Progenitor cell of endocrine pancreas (in vitro differentiated cells): Measurements from ENCODE around the gene AKAP9. TPM values are rescaled to one million over a fixed set of nuclear protein-coding genes. Genes with fewer than 3 reads are reported as not detected.

Experiments
- DNase-seq: peaks from one replicate; pipeline ENCODE4 v3.0.0; 2021; ENCODE audit warnings: low spot score; ENCODE audit not compliant: unreplicated experiment
- H3K27ac Mint-ChIP-seq: 2 replicates; pipeline ENCODE4 v1.8.0; 2021; ENCODE audit warnings: mild to moderate bottlenecking, moderate library complexity, mixed read lengths
- H3K27me3 Mint-ChIP-seq: 2 replicates; pipeline ENCODE4 v1.8.0; 2021; ENCODE audit warnings: mixed read lengths
- H3K36me3 Mint-ChIP-seq: 2 replicates; pipeline ENCODE4 v1.8.0; 2022; ENCODE audit warnings: mixed read lengths; ENCODE audit not compliant: insufficient read depth
- H3K4me1 Mint-ChIP-seq: 2 replicates; pipeline ENCODE4 v1.8.0; 2021; ENCODE audit warnings: low read depth, mixed read lengths
- H3K4me3 Mint-ChIP-seq: 2 replicates; pipeline ENCODE4 v1.8.0; 2021; ENCODE audit warnings: low read depth, mild to moderate bottlenecking, moderate library complexity, mixed read lengths
- H3K9me3 Mint-ChIP-seq: 2 replicates; pipeline ENCODE4 v1.8.0; 2021; ENCODE audit warnings: low read depth, mixed read lengths
- CTCF ChIP-seq: fragments of 200-600 bp; sonication (generic); IDR thresholded peaks from one replicate; pipeline ENCODE4 v1.5.0; 2021; ENCODE audit warnings: antibody characterized with exemption, mild to moderate bottlenecking; ENCODE audit not compliant: unreplicated experiment
- total RNA-seq: library from RNA; stranded (reverse); gene quantifications from 2 replicates; pipeline ENCODE4 v1.2.1, GENCODE V29; 2021

The AKAP9 gene
- total RNA-seq, 1 donor from 2014 or later: 105 TPM

GRCh38 chr7:91993976-91994375 lies 53.3 kb downstream of the AKAP9 start:
- Mint-ChIP-seq H3K4me1 (peaks cover 4% of the 10 kb centered on the region), H3K27ac (no peak overlapping the region), H3K27me3 (no peaks in the 10 kb centered on the region), H3K9me3 (no peaks in the 10 kb centered on the region), H3K4me3 (no peak overlapping the region), H3K36me3 (peaks cover 32% of the 10 kb centered on the region)
- TF ChIP-seq CTCF: no peak
- no peak for DNase-seq

GRCh38 chr7:91995391-91996105 lies 54.9 kb downstream of the AKAP9 start:
- Mint-ChIP-seq H3K9me3 (no peaks in the 10 kb centered on the region), H3K4me3 (no peak overlapping the region), H3K4me1 (no peaks in the 10 kb centered on the region), H3K36me3 (peaks cover 34% of the 10 kb centered on the region), H3K27ac (no peak overlapping the region), H3K27me3 (no peaks in the 10 kb centered on the region)
- TF ChIP-seq CTCF: no peak
- DNase-seq: no peak

GRCh38 chr7:91999631-92000565 lies 59.2 kb downstream of the AKAP9 start:
- H3K4me3 Mint-ChIP-seq: no peak overlapping the region
- DNase-seq: no peak
- H3K9me3 Mint-ChIP-seq: peaks cover 20% of the 10 kb centered on the region
- no peak for TF ChIP-seq CTCF
- no peaks in the 10 kb centered on the region for H3K4me1 Mint-ChIP-seq
- H3K27me3 Mint-ChIP-seq: no peaks in the 10 kb centered on the region
- no peak overlapping the region for H3K27ac Mint-ChIP-seq
- H3K36me3 Mint-ChIP-seq: peaks cover 61% of the 10 kb centered on the region

- TF ChIP-seq CTCF: no peak
- H3K4me3 Mint-ChIP-seq: no peak overlapping the region
- H3K36me3 Mint-ChIP-seq: peaks cover 67% of the 10 kb centered on the region
- peaks cover 33% of the 10 kb centered on the region for H3K9me3 Mint-ChIP-seq
- no peaks in the 10 kb centered on the region for H3K4me1 Mint-ChIP-seq
- DNase-seq: no peak
- H3K27ac Mint-ChIP-seq: no peak overlapping the region
- no peaks in the 10 kb centered on the region for H3K27me3 Mint-ChIP-seq
These were observed 62.1 kb downstream of the AKAP9 start for GRCh38 chr7:92002720-92003119.

- Mint-ChIP-seq H3K27me3 (no peaks in the 10 kb centered on the region), H3K27ac (no peak overlapping the region)
- no peak for TF ChIP-seq CTCF
These were observed 65.4 kb downstream of the AKAP9 start for GRCh38 chr7:92006046-92006445.

More at GRCh38 chr7:92006046-92006445, 65.4 kb downstream of the AKAP9 start:
- peaks cover 43% of the 10 kb centered on the region for H3K9me3 Mint-ChIP-seq
- no peak for DNase-seq
- no peak overlapping the region for H3K4me3 Mint-ChIP-seq
- peaks cover 73% of the 10 kb centered on the region for H3K36me3 Mint-ChIP-seq
- no peaks in the 10 kb centered on the region for H3K4me1 Mint-ChIP-seq
